Measurements from ENCODE around the gene CANX.

The CANX gene

DNA sequence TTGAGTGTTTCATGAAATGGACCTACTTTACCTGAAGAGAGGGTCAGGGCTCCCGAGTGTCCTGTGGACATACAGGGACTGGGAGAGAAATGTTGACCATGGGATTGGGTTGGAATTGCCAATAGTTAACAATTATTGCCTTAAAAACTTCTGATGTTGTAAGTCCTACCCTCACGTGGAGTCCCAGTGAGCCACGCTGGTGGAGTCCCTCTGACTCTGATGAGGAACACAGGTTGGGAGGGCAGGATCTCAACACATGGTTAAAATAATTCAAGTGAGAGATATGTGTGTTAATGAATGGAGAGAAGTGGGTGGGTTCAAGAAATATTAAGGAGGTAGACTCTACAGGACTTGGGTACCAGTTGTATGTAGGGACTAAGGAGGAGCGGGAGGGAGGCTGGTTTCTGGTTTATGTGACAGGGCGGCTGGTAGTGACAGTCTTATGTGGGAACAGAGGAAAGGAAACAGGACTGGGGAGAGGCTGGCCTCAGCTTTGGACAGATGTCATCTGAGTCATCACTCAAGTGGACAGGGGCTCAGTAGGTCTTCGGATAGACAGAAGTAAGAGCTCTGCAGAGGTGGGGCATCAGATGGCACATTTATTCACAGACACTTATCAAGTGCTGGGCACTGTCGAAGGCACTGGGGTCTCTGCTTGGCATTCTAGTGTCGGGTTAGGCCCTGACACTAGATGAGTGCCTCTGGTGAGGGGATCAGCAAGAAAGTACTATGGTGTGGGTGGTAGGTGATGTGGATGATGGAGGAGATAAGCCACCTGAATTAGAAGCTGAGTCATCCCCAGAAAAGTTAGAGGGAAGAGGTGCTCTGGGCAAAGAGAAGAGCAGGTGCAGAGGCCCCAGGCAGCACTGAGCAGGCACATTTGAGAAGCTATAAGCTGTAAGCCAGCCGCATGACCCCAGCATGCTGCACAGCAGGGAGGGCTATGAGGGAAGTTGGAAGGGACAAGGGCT, 61.1 kb downstream of the CANX start:
- no peak for DNase-seq

DNA sequence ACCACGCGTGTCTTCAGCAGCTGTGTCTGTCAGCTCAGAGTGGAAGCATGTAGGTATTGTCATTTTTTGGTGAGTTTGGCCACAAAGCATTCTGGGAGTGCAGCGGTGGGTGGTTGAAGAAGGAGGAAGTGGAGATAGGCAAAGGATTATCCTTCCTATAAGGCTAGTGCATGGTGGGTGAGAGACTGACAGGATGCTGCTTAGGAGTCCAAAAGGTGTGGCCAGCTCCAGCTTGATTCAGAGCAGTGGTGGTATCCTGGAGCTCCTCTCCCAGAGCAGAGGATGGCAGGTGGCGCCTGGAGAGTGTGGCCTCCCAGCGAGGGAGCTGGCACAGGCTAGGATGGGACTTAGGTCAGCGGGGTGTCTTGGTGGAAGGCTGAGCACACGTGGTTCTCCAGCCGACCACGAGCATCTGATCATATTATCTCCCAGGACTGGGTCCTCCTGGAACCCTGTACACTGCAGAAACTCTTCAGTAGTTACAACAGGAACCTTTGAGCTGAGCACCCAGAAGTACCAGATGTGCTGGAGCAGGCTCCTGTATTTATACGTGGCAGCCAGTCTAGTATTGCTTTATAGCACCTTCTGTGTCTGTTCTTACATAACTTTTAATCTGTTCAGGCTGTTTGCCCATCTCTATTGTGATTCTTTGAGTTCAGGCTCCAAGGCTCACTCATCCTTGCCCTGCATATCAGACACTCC, 63.5 kb downstream of the CANX start:
- DNase-seq: peak; percentile 82

DNA sequence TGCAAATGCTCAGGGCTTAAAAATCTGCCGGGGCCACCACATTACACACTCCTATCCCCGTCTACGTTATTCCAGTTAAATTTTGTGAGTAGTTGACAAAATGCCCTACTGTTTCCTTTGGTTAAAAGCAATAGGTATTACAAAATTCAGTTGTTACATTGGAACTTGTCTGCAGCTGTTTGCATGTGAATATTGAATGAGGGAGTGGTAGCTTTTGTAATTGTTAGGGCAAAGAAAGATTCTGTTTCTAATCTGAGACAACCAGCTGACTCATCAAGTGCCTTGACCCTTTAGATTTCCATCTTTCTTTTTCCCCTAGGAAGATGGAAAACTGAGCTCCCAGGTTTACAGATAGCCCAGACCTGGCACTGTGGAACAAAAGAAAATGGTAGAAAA, 64.0 kb downstream of the CANX start:
- no peak for DNase-seq

- DNase-seq: peak; percentile 52
Measured at GRCh38 chr5:179763215-179763945, 64.6 kb downstream of the CANX start.

GRCh38 chr5:179764056-179764455, 65.3 kb downstream of the CANX start:
- no peak for DNase-seq

DNA sequence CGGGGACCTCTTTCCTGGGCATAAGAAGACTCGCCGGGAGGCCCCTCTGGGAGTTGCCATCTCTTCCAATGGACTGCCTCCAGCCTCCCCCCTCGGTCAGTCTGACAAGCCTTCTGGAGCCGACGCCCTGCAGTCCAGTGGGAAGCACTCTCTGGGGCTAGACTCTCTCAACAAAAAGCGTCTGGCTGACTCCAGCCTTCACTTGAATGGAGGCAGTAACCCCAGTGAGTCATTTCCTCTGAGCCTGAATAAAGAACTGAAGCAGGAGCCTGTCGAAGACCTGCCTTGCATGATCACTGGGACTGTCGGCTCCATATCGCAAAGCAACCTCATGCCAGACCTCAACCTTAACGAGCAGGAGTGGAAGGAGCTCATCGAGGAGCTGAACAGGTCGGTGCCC, 66.6 kb downstream of the CANX start:
- no peak for DNase-seq

DNA sequence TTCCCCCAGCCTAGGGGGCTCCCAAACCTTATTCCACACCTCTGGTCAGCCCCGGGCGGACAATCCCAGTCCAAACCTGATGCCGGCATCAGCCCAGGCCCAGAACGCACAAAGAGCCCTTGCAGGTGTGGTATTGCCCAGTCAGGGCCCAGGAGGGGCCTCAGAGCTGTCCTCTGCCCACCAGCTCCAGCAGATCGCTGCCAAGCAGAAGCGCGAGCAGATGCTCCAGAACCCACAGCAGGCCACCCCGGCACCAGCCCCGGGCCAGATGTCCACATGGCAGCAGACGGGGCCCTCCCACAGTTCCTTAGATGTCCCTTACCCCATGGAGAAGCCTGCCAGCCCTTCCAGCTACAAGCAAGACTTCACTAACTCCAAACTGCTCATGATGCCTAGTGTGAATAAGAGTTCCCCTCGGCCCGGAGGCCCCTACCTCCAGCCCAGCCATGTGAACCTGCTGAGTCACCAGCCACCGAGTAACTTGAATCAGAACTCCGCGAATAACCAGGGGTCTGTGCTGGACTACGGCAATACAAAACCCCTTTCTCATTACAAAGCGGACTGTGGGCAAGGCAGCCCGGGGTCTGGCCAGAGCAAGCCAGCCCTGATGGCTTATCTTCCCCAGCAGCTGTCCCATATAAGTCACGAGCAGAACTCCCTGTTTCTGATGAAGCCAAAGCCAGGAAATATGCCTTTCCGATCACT, 67.4 kb downstream of the CANX start:
- no peak for DNase-seq

DNA sequence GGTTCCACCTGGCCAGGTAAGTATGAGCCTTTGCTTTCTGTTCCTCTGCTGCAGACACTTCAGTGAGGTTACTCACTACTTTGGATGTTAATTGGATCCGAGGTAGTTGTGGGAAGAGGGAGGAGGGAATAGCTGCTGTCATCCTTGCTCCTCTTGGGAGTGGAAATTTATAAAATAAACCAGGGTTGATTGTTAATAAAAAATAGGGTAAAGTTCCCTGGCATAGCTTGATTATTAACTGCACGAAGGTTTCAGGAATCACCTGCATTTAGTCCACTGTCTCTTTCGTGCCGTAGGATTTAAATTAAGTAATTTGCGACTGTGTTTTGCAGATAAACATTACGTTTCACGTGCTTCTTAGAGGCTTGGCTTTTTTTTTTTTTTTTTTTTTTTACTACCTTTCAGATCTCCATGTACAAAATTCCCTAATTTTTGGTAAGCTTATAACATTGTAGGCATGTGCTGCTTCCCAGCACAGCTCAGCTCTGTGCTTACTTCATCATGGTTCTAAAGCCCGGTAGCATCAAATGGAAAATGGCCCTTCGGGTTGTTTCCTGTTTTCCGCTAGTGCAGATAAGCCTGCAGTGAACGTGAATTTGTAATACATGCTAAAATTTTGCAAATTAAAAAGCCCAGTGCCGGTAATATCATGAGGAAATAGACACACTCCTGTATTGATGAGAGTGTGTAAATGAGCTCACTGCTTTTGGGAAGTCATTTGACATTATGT, 68.1 kb downstream of the CANX start:
- no peak for DNase-seq

- no peak for DNase-seq
Measured at GRCh38 chr5:179767496-179768100, 68.8 kb downstream of the CANX start.

- no peak for DNase-seq
Measured at GRCh38 chr5:179768326-179769085, 69.7 kb downstream of the CANX start.

GRCh38 chr5:179769271-179769670, 70.5 kb downstream of the CANX start:
- DNase-seq: no peak

DNA sequence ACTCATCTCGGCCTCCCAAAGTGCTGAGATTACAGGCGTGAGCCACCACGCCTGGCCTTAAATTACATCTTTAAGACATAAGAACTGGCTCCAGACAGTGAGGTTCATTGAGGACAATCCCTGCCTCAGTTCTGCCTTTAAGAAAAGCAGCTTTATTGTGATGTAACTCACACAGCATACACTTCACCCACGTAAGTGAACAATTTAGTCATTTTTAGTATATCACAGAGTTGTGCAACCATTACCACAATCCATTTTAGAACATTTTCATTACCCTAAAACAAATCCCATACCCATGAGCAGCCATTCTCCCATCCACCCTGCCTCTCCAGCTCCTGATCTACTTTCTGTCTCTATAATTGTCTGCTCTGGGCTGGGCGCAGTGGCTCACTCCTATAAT, 71.0 kb downstream of the CANX start:
- DNase-seq: no peak

- DNase-seq: no peak
Measured at GRCh38 chr5:179771311-179771895, 72.6 kb downstream of the CANX start.

GRCh38 chr5:179772351-179772750, 73.6 kb downstream of the CANX start:
- no peak for DNase-seq

GRCh38 chr5:179773686-179774040, 74.9 kb downstream of the CANX start:
- no peak for DNase-seq

- no peak for DNase-seq
Measured at GRCh38 chr5:179774442-179774841, 75.7 kb downstream of the CANX start.

DNA sequence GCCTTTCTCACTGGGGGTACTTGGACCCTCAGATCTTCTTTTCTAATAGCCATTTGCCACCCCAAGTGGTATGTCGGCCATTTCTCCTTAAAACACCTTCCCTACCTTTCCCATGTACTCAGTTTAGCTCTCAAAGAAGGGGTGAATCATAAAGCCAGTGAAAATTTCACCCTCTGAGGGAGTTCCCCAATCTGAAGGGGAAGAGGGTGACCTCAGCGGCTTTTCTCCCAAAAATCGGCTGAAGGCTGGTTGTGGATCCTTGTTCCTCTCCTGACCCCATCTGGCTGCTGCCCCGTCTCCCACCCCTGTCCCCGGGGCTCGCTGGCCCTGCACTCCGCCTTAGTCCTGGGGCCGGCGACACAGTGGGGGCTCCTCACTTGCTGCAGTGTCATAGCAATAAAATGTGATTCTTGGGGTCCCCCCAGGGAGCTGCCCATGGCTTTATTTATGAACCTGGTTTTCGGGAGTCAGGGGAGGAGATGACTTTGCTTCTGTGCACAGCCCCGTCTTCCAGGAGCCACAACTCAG, 77.7 kb downstream of the CANX start:
- no peak for DNase-seq

DNA sequence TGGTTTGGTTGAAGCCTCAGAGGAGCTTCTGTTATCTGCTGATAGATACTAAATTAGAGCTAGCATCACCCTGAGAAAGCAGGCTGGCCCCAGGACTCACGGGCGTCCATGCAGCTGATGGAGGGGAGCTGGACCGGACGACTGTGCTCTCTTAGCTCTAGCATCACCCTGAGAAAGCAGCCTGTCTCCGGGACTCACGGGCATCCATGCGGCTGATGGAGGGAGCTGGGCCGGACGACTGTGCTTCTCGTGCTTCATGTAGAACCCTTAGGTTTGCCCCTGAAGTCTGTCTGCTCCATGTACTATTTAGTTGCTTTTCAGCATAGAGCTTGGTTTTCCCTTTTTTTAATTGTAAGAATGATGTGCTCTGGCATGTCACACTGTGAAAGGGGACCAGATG, 78.7 kb downstream of the CANX start:
- no peak for DNase-seq

DNA sequence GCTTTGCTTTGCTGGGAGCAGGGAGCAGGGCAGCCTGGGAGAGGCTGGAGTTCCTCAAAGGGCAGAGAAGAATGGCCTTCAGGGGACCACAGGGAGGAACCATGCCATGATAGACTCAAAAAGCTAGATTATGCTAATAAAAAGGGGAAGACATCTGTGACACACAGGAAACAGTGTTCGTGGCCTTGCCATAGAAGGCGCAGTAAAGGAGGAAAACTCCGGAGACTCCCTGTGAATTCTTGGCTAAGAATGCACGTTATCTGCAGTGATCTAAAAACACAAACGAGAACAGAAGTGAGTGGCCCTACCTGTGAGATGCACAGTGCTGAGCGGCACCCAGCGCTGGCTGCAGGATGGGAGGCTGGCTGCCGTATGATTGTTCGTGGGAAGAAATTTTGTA, 79.1 kb downstream of the CANX start:
- DNase-seq: no peak

DNA sequence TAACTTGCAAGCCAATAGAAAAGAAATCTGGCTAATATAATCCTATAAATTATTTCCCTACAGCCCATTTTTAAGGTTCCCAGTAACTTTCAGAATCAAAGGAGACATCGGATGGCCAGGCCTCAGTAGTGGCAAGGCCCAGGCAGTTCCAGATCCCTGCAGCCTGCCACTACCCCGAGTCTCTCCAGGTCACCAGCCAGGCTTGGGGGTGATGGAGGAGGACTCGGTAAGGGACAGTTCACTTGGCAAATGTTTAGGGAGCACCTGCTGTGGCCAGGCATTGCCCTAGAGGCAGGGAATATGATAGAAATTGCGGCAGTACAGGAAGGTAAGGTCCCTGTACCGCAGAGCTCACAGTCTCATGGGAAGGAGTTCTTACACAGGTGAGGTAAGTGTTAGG, 79.8 kb downstream of the CANX start:
- DNase-seq: no peak
